Activated CD8-positive, alpha-beta memory T cell treated with anti-CD3 and anti-CD28 coated beads, Interleukin-2, amount 50 U/mL, for 4 hours (primary cell): ENCODE measurements around the gene CAPN10.

Source experiments
- DNase-seq: peaks from one replicate; pipeline ENCODE4 v3.0.0-alpha.2; 2020

CAPN10 gene

DNA sequence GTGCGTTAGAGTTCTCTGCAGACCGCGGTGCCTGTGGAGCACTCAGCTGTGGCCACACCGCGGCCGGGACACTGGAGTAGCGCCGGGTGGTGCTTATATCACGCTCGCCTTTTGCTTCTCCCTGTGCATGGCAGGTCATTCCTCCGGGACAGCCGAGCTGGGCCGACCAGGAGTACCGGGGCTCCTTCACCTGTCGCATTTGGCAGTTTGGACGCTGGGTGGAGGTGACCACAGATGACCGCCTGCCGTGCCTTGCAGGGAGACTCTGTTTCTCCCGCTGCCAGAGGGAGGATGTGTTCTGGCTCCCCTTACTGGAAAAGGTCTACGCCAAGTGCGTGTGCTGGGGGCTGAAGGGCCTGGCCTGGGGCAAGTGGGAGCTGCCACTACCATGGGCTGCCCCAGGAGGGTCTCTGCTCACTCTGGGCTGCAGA, 4.2 kb downstream of the CAPN10 start:
- no peak for DNase-seq

DNA sequence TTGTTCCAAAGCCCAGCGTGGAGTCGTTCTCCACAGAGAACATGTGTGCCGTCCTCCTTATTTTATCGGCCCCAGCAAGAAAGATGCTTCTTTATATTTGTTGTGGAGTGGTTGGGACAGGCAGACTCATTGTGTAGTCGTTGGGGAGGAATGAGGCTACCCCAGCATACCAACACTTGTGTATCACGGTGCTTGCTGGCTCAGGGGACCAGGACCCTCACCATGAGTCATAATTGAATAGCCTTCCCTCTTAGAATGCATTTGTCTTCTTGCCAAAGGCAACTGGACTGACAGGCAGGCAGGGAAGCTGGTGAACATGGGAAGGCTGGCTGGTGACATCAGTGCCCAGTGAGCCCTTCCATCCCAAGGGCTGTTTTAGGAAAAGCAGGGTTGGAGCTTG, 4.7 kb downstream of the CAPN10 start:
- DNase-seq: no peak

DNA sequence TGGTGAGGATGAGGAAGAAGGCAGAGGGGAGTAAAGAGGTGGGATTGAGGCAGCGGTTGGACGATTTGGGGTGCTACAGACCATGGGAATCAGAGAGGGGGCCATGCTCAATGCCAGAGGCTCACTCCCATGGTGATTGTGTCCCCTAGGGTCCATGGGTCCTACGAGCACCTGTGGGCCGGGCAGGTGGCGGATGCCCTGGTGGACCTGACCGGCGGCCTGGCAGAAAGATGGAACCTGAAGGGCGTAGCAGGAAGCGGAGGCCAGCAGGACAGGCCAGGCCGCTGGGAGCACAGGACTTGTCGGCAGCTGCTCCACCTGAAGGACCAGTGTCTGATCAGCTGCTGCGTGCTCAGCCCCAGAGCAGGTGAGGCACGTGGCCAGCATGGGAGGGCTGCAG, 5.2 kb downstream of the CAPN10 start:
- DNase-seq: no peak

DNA sequence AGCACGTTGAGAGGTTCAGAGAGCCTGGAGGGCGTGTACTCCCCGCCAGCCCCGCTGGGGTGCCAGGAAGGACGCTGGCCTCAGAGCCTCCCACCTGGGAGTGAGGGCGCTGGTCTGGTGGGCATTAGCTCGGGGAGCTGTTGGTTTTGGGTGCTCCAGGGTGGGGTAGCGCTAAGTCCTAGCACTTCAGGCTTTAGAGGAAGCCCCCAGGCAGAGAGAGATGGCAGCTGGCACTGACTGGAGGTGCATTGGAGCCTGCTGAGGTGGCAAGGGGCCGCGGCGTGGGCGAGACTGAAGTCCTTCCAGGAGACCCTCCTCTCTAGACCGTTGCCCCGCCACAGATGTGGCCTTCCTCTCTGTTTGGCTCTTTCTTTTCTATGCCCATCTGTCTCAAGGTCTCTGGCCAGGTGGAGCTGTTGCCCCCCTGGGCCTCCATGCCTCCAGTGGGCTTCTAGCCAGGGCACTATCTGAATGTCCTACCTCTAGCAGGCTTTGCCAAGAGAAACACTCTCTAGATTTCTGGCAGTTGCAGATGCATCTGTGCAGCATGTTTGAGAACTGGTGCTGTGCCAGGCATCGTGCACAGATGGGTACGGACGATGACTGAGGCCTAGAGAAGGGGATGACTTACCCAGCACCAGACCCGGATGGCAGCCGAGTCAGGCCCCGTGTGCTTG, 6.6 kb downstream of the CAPN10 start:
- peak; percentile 6 for DNase-seq

DNA sequence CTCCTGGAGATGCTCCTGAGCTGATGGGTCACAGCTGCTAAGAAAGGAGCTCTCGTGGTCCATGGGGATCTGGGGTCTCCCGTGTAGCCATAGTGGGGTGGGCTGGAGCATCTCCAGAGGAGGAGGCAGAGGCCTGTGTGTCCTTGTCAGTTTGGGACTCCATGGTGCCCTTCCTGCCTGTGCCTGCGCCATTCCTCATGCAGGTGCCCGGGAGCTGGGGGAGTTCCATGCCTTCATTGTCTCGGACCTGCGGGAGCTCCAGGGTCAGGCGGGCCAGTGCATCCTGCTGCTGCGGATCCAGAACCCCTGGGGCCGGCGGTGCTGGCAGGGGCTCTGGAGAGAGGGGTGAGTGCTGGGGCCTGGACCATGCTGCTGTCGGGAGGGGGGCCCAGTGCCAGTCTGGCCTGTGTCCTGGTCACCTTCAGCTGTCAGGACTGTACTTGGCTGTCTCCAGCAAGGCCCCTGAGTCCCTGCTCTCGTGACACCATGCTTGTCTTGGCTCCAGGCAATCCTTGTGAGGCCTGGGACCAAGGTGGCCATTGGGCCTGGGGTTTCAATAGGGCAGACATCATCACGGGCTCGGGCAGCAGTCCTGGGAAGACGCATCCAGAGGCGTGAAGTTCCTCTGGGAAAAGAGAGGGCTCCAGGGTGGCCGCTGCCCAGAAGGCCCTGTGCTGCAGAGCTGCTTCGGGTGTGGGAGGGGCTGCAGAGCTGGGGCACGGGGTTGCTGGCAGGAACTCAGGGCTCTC, 7.3 kb downstream of the CAPN10 start:
- peak; percentile 15 for DNase-seq

DNA sequence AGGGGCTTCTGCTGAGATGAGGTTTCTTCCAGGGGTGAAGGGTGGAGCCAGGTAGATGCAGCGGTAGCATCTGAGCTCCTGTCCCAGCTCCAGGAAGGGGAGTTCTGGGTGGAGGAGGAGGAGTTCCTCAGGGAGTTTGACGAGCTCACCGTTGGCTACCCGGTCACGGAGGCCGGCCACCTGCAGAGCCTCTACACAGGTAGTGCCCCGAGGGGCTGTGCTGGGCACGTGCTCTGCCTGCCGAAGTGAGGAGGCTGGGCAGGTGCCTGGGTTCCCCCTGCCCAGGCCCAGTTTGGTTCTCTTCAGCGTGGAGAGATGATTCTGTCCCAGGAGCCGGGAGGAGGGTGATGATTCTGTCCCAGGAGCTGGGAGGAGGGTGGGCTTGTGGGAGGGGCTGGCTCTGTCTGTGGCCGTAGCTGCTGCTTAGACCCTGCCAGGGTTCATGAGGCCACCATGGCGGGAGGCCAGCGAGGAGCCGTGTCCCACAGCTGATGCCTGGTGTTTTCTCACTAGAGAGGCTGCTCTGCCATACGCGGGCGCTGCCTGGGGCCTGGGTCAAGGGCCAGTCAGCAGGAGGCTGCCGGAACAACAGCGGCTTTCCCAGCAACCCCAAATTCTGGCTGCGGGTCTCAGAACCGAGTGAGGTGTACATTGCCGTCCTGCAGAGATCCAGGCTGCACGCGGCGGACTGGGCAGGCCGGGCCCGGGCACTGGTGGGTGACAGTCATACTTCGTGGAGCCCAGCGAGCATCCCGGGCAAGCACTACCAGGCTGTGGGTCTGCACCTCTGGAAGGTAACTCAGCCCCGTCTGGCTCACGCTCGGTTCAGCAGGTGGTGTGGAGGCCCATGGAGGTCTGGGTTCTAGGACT, 8.2 kb downstream of the CAPN10 start:
- peak; percentile 13 for DNase-seq

DNA sequence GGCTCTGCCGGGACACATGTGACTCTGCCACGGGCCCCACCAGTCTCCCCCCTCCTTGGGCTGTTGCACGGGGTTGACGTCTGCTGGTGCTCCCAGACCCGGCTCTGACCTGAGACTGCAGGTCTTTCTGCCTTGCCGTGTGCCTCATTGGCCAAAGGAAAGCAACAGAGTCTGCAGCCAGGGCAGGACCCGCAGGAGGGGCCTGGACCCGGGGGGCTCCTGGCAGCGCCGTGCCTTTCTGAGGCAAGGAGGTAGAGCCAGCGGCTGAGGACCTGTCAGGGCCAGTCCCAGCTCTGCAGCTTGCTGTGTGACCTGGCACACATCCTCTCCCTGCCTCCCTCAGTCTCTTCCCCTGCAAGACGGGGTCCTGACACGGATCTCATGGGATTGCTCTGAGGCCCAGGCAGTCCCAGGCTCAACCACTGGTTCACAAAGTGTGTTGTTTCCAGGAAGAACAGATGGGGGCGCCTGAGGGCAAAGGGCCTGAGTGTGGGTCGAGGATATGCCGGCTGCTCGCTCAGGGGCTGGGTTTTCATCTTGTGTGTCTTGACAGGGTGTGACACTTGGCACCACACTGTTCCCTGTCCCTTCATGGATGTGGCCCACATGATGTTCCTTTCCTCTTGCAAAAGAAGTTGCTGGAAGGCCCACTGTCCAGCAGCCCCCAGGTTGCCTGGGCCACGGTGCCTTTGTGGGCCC, 9.0 kb downstream of the CAPN10 start:
- DNase-seq: peak; percentile 40

DNA sequence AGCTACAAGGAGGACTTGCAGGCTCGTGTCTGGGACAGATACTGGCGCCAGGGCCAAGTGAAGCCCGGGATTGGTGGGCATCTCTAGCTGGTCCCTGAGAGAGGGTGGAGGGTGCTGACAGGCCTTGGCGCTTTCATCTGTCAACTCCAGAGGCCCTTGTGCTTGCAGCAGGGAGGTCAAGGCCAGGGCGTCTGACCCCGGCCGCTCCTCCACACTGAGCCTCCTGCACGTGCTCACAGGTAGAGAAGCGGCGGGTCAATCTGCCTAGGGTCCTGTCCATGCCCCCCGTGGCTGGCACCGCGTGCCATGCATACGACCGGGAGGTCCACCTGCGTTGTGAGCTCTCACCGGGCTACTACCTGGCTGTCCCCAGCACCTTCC, 9.5 kb downstream of the CAPN10 start:
- DNase-seq: peak; percentile 14

DNA sequence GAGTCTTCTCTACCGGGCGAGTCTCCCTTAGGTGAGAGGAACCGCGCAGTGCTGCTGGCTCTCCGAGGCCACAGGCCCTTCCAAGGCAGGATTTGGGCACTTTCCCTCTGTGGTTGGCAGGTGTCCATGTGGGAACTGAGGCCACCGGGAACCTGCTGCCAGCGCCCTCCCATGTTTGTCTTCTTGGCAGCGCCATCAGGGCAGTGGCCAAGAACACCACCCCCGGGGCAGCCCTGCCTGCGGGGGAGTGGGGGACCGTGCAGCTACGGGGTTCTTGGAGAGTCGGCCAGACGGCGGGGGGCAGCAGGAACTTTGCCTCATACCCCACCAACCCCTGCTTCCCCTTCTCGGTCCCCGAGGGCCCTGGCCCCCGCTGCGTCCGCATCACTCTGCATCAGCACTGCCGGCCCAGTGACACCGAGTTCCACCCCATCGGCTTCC, 10.0 kb downstream of the CAPN10 start:
- peak; percentile 13 for DNase-seq

DNA sequence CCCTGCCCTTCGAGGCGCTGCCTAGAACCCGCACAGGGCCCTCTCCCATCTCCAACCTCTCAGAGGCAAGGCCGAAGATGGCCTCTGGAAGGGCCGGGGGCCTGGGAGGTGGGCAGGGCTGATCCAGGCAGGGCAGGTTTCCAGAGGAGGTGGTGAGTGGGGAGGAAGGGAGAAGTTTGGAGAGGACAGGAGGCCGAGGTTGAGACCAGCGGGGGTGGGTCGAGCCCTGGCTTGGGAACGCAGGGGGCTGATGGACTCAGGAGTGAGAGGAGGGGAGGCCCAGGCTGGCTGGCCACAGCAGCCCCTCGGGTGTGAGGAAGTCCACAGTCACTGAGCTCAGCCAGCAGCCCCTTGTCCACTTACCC, 10.5 kb downstream of the CAPN10 start:
- DNase-seq: peak; percentile 14

DNA sequence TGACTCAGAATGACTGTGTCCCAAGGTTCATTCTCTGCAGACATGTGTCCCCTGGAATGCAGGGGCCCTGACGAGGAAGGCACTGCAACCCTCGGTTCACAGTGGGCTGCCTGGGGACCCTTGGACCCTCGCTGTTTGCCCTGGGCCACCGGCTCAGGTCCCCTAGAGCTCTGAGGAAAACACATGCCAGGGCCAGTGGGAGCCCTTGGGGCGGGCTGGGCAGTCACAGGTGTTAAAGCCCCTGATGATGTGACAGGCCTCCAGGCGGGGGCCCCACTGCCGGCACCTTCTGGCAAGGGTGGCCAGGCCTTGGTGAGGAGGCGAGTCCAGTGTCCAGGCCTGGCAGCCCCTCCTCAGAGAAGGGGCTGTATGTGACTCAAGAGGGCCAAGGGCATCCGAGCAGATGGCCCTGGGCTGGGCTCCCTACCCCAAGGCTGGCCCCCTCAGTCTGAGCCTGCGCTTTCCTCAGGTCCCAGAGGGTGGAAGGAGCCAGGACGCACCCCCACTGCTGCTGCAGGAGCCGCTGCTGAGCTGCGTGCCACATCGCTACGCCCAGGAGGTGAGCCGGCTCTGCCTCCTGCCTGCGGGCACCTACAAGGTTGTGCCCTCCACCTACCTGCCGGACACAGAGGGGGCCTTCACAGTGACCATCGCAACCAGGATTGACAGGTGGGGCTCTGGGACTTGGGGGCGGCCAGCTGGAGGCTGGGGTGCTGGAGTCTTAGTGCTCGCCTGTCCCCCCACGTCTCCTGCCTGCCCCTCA, 11.1 kb downstream of the CAPN10 start:
- peak; percentile 14 for DNase-seq

DNA sequence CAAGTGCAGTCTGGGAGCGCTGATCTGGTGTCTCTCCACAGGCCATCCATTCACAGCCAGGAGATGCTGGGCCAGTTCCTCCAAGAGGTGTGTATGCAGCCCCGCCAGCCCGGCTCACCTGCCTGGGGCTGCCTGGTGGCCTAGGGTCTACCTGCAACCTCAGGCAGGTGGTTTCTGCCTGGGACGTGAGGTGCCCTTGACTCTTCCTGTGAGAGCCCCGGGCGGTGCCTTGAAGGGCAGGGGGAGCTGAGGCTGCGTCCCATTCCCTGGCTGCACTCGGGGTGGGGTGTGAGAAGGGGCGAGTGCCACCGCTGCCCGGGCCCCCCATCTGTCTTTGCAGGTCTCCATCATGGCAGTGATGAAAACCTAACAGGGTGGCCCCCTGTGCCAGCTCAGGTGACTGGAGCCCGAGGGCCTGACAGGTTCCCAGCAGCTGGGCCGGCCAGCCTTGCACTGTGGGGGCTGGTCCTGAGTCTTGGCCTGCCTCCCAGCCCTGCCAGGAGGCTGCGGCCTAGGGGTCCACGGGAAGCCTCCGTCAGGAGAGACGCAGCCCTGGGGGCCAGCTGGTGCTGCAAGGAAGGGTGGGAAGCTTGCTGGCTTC, 11.9 kb downstream of the CAPN10 start:
- DNase-seq: peak; percentile 11

DNA sequence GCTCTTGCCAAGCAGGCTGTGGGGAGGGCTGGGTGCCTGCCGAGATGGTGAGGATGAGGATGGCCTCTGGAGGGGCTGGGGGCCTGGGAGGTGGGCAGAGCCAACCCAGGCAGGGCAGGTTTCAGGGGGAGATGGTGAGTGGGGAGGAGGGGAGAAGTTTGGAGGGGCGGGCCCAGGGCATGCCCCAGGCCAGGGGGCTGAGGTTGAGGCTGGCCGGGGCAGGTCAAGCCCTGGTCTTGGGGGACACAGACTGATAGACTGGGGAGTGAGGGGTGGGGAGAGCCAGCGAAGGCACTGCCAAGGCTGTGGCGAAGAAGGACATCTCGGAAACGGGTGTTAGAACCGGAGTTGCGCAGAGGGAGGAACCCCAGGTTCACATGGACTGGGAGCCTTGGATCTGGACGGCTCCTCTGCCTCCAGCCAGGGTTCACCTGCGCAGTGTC, 12.6 kb downstream of the CAPN10 start:
- peak; percentile 12 for DNase-seq

DNA sequence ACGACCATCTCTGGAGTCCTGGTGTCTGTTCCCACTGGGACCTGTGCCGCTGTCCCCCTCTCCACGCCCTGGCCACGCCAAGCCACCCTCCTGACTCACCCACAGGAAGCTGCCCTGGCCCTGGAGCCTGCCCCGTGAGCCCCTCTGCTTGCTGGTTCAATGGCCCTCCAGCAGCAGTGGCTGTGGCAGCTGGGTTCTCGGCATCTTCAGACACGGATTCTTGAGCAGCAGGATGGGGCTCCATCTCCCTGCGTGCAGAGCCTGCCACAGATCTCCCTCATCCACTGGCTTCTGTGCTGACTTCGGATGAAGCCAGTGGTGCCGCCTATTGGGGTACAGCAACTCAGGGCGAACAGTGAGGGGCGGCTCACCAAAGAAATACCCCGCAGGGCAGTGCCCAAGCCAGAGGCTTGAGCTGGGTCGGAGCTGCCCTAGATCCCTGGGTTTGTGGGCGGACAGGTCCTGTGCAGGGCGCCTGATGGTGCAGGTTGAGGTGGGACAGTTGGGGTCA, 14.0 kb downstream of the CAPN10 start:
- DNase-seq: peak; percentile 11

DNA sequence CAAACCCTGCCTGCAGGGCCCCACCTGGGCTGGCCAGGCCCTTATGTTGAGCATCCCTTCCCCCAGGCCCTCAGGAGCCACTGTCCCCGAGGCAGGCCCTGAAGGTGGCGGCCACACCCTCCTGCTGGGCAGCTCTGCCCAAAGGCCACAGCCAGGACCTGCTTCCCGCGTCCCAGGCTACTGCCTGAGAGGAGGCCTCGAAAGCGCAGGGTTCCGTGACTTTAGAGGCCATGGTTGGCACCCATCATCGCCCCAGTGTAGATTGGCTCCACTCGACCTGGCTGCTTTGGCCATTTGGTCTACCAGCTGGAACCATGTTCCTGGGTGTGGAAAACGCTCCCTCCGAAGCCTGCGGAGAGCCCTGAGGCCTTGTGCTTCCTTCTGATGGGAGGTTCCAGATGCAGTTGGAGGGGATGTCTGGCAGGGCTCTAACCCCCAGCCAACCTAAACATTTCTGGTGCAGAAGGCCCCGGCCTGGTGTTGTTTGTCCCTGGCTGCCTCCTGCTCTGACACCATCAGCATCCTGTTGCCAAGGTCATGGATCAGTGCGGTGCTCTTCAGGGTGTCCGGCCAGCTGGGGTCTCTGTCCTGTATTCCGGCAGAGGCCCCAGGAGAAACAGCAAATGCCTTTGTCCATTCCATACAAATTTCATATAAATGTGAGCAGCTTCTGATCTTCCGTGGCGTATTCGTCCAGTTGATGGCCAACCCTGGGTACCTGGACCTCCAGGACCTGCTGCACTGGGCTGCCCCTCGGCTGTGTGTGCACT, 14.7 kb downstream of the CAPN10 start:
- DNase-seq: peak; percentile 13

DNA sequence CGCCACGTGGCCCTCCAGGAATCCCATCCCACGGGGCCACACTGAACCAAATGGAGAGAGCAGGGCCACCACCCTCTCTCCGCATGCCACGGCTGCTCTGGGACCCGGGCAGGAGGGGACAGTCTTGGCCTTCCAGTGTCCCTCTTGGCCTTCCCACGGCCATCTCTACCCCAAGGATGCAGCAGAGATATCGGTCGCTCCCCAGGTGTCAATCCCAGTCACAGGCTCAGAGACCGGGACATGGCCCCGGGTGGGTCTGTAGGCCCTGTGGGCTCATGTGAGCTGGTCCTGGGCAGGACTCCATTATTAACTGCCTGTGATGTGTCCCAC, 15.3 kb downstream of the CAPN10 start:
- peak; percentile 8 for DNase-seq

DNA sequence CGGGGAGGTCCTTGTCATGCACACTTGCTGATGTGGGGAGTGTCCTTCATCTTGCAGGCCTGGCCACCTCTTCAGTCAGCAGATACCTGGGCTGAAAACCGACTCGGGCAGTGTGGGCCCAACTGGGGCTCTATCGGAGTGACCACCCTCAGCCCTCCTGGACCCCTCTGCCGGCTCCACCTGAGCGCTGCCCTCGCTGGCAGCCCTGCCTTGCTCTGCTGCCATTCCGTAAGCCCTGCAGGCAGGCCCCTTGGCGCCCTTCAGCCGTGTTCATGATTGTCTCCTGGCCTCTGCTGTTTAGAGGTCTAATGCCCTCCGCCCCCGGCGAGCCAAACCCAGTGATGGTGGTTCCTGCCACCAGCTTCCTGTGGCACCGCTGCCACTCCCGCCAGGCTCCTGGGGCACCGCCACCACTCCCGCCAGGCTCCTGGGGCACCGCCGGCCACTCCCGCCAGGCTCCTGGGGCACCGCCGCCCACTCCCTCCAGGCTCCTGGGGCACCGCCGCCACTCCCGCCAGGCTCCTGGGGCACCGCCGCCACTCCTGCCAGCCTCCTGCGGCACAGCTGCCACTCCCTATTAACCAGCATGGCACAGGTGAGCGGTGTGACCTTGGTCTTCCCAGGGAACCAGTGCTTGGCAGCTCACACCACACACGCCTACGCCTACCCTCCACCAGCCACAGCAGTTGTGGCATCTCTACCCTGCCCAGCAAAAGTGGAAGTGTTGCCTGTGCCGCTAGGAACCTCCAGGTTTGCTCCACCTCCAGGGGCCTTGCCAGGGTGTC, 15.9 kb downstream of the CAPN10 start:
- DNase-seq: peak; percentile 8

DNA sequence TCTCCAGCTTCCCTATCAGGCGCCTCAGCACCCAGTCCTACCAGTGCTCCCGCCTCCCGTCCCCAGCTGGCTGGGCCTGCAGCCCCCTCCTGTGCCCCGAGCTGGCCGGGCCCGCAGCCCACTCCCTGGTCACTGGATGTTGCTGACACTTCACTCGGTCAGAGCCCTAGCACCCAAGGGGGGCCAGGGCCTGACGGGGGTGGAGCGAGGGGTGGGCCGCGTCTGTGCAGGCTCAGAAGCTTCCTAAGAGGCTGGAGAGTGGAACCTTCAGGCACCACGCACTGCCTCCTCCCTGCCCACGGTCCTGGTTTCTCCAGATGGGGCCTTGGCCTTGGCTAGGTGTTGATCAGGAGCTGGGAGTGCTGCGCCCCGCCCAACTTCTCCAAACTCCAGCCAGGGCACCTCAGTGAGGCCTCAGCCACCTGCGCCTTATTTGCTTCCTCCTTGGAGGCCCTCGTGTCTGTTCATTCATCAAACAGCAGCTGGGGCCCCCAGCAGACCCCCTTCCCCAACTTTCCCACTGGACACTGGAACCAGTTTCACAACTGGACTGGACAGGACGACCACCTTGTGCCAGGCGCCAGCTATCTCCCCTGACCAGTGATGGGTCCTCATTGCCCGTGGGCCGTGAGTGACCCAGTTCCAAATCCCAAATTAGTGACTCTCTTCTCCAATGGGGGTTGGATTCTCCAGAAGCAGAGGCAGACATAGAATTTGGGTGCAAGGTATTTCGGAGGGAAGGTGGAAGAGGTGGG, 16.7 kb downstream of the CAPN10 start:
- DNase-seq: peak; percentile 11

DNA sequence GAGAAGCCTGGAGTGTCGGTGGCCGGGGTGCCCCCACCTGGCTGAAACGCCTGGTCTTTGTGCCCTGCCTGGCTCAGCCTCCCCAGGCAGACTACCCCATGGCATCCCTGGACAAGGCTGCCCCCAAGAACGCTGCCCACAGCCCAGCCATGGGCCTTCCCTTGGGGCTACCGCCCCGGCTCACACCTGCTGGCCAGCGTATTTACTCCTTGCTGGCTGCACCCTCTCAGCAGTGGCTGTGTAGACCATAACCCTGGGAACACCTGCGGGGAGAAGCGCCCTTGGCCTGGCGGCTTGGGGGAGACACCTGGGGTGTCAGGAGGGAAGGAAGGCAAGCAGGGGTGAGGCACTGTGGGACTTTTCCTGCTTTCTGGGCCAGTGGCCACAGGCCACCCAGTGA, 17.3 kb downstream of the CAPN10 start:
- peak; percentile 14 for DNase-seq
